SIG-M5 (cell line): Measurements from ENCODE around the gene C1orf174.

Experiments used
- DNase-seq: peaks from one replicate; lab custom pipeline; 2025; lab: John Stamatoyannopoulos, UW

Gene C1orf174

DNA sequence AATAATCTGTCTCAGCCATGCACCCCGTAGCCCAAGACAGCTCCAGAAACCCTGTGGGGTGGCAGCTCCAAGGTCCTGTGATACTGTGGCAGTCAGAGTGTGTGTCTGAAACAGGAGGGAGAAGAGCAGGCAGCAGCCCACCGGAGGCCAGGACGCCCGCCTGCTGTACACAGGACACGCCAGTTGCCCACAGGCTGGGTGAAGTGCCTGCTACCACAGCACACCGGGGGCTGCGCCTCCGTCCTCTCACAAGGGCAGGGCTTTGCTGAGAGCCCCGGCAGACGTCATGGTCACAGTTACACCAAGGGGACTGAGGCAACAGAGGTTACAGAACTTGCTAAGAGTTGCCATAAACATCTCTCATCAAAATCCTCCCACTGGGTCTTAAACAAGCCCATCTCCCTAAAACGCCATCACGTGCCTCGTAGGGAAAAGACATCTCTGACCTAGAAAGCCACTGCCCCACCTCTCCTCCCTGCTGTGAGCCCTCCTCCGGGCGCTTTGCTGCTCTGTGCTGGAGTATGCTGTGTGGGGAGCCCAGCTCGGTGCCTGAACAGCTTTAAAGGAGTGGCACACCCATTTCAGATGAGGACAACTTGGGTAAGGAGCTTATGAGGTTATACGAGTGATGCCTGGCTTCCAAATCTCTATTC is 5.3 kb downstream of the C1orf174 start:
- DNase-seq, result no peak

DNA sequence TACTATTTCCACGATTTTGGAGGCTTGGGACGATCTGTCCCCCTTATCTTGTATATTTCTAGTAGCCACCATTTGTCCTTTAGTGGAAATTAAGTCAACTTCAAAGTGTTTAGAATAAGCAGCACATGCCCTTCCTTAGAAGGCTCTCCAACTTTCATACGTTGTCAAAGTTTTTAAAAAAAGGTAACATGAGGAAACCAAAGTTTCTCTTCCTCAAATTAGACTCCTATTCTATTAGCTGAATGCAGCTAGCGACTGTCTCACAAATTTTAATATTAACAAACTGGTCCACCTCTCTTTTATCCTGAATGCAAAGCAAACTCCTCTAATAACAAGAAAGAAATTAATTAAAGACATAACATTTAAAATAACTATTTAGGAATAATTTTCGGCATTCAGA is 6.9 kb downstream of the C1orf174 start:
- no peak for DNase-seq

DNA sequence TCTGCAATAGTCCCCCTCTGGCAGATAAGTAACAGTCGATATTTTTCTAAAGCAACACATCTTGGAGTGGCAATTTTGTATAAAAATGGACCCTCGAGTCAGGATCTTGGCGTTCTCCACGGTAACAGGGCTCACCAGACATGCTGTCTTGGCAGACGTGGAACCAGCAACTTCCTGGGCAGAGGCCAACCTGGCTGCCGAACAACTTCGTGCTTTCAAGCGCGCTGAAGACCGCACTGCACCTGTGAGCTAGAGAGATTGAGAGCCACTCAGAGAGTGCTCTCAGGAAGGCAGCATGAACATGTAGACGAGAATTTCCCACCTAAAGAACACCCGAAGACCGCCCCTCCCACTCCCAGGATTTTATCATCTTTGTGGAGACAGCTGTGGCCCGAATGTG is 7.3 kb downstream of the C1orf174 start:
- DNase-seq, result no peak

DNA sequence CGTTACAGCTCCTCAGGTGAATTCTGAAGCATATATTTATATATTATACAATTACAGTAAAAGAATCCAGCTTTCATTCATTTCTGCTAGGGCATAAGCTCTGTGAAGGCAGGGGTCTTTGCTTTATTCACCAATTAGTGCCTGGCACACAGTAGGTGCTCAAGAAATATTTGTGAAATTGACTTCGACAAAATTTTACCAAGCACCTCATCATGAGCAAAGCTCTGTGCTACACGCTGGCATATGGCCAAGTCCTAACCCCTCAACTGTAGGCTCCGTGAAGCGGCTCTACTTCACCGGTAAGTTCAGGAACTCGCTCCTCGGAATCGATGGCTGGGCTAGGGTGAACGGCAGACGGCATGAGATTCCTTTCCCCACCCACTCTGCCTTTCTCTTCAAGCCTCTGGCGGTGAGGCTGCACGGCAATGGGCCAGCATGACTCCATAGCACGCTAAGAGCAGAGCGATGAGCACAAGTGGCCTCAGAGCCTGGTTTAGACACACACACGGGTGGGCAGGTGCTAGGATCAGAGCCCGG is 8.7 kb downstream of the C1orf174 start:
- no peak for DNase-seq

DNA sequence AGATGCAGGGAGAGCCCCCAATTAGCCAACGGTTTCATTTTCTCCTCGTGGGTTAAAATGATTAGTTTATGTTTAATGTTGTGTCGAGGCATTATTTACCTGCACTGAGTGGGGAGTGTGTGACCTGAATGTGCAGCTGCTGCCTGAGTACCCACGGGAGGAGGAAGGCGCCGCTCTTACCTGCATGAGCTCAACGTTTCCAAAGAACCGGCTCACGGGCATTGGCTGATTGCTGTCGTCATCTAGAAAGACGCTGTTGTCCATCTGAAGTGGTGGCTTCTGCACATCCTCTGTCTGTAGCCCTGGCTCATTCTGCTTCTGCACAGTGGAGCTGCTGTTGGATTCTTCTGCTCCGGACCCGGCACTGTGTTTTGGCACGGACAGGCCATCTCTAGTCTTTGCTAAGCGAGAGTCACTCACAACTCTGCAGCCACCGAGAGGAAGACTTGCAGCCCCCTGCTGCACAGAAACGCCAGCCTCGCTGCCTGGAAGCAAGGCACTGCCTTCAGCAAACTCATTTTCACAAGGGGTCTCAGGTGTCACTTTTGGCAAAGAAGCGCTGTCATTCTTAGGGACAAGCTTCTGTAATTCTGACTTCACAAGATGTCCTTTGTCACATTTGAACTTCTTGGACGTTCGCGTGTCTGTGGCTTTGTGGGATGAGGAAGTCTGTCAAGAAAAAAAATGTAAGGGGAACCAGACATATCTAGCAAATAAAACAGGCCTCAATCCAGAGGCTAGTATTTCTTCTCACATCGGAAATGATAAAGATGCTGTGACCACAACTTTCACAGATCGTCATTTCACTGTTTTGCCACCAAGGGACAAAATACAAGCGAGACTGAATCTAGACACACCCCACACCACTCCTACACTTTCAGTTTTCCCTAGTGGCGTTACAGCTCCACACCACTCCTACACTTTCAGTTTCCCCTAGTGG is 9.4 kb downstream of the C1orf174 start:
- no peak for DNase-seq

DNA sequence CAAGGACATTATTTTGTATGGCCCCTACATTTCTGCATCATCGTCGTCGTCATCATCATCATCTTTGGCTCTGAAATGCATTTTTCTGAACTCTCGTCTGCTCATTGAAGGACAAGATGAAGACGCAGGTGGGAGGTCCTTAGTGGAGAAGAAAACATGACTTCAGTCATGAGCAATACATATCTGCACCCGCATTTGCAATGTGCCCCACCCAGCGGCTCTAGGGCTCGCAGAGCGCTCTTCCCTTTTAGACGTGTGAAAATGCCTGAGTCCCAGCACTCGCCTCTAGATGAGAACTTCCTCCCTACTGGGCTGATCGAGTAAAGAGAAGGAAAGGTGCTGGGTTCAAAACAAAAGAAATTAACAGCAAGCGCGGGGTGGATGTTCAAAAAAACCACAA is 10.1 kb downstream of the C1orf174 start:
- no peak for DNase-seq

DNA sequence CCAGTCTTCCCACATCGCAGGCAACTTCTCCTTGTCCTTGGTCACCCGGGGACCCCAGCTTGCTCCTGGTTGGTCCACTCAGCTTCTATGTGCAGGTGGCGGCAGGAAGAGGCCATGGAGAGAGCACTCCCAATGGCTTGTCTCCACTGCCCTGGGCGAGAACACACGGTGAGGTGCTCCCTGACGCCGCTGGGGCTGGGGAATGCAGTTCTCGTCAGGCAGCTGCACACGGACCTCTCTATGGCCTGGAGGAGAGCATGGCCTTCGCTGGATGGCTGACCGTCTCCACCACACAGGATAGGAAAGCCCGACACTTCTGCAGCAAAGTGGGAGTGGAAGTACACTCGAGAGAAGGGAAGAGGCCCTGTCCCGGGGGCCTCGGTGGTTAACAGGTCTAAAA is 11.8 kb downstream of the C1orf174 start:
- DNase-seq, result no peak

DNA sequence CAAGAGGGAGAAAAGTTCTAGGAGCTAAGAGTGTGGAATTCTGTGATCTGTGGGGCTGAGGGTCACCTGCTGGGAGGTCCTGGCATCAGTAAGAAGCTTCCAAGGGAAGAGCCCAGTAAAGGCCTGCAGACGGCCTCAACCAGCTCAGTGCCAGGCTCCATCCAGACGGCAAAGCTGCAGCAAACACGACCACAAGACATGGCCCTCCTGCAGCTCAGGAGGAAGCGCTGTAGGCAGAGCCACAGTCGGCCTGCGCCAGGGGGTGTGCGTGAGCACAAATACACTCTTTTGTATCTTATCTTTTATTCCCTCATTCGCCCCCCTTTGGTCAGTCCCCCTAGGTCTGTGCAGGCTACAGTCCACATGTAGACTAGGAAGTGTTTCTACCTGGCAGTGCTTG is 13.4 kb downstream of the C1orf174 start:
- no peak for DNase-seq

DNA sequence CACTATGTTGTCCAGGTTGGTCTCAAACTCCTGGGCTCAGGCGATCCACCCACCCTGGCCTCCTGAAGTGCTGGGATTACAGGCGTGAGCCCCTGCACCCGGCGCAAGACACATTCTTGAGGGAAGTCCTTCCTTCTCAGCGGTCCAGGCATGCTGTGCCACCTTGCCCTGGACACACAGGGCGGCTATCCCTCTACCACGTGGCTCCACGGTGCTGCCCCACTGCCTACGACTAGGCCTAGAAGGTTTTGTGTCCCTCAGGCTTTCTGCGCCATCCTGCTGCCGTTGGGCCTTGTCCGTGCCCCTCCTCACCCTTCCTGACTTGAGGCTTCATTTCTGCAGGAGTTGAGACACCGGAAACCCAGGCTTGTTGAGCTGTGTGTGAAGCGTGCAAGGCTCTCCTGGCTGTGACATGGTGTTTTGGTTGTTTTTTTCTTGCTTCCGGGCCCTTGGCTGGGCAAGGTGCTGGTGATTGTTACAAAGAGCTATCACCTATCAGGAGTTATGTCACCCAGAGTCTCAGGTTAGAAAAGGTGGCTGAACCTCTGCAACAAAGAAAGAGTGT is 13.9 kb downstream of the C1orf174 start:
- no peak for DNase-seq

DNA sequence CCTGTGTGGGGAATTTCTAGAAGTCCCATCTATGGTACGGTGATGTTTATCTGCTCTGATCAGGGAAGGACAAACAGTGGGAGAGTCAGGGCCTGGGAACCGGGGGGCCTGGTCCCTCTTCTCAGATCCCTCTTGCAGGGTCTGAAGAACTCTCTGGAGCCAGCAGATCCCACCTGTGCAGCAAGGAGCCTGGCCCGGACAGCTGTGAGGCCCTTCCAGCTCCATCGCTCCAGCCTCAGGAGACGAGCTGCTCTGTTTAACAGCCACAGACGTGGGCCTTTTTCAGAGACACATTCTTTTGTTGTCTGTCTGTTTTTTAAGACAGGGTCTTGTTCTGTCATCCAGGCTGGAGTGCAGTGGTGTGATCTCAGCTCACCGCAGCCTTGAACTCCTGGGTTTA is 14.5 kb downstream of the C1orf174 start:
- no peak for DNase-seq

DNA sequence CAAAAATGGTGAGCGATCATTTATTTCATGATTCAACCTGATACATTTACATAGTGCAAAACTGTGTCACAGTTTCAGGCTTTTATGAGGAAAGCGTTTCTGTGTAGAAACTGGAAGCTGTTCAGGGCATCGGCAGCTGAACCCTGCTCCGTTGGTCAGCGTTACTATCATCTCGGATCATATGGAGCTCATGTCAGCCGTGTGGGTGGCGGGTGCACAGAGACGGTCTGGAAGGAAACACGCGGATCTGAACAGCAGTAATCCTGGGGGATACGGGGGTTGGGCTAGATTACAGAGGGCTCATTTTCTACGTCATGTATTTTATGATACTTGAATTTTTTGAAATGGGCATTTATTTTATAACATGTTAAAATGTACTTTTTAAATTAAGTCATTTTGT is 15.1 kb downstream of the C1orf174 start:
- DNase-seq, result no peak

DNA sequence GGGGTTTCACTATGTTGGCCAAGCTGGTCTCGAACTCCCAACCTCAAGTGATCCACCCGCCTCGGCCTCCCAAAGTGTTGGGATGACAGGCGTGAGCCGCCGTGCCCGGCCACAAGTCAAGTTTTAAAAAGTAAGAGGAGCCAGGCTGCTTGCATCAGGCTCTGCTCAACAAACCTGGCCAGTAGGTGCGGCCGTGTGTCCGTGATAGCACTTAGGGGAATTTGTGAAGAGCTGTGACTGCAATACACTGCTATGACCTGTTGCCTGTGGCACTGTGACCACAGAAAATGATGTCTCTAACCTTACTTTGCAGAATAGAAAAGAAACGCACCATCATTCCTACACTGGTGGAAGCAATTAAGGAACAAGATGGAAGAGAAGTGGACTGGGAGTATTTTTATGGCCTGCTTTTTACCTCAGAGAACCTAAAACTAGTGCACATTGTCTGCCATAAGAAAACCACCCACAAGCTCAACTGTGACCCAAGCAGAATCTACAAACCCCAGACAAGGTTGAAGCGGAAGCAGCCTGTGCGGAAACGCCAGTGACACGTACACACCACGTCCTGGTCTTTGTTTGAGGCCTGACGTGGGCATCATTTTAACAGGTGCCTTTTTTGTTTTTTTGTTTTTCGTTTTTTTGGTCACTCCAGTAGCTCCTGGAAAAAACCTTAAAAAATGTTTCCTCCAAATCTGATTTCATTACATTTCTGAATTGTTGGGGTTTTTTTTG is 16.7 kb downstream of the C1orf174 start:
- DNase-seq, result no peak

DNA sequence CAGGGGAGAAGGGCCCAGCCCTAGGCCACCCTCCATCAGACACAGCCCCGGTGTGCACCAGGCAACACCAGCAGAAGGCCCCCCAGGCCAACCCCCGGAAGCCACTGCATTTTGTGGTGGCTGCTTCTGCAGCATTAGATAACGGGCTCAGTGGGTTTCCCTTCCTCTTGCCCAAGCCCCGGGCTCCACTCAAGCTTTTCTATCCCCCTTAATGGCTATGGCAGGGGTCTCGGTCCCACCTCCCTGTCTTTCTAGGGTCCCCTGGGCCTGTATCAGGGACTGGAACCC is 18.9 kb downstream of the C1orf174 start:
- DNase-seq, result no peak

DNA sequence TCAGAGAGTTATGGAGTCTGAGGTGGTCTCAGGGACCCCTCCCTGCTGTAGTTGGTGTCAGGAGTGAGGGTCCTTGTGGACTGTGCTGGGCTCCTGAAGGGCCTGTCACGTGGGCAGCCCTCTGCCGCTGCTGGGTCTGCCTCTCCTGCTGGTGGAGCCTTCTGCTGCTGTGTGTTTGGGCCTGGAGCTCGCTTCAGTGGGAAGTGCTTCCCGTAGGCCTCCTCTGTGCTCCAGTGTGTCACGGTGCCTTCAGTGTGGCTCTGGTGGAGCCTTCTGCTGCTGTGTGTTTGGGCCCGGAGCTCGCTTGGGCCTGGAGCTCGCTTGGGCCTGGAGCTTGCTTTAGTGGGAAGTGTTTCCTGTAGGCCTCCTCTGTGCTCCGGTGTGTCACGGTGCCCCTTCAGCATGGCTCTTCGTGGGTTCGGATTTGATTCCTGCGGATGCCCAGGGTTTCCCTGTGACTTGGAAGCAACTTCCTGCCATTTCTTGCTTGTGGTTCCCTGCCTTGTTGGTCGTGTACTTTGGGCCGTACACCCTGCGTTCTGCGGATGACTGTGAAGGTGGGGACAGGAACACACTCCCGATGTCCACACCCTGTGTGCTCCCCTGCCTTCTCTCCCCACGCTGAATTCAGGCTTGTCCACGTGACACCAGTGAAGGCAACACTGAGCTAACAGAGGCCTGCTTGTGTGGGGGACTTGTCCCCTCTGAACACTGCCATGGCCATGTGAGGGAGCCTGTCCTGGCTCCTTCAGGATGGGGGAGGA is 19.5 kb downstream of the C1orf174 start:
- no peak for DNase-seq

DNA sequence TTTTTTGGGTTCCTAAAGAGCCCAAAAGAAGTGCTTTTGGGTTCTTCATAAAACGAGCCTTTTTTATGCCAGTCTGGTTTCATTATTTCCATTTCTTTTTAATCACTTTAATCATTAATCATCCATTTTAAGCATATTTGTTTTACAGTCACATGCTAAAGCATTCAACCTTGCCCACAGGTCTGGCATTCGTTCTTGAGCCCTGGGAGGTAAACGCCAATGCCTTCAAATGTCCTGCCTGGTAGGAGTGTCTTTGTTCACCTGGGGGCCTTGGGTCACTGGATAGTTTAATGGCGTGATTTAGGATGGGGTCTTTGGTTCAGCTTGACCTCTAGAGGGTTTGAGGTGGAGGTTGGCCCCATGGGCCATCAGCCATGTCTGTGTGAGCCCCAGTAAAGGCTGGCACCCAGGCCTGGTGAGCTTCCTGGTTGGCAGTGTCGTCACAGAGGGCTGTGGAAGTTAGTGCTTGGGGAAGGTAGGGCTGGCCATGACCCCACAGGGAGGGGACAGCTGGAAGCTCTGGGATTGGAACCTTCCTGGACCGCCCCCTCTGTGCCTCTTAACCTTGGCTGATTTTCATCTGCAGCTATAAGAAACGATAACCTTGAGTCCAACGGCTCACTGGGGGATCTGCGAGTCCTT is 20.2 kb downstream of the C1orf174 start:
- DNase-seq, result no peak

DNA sequence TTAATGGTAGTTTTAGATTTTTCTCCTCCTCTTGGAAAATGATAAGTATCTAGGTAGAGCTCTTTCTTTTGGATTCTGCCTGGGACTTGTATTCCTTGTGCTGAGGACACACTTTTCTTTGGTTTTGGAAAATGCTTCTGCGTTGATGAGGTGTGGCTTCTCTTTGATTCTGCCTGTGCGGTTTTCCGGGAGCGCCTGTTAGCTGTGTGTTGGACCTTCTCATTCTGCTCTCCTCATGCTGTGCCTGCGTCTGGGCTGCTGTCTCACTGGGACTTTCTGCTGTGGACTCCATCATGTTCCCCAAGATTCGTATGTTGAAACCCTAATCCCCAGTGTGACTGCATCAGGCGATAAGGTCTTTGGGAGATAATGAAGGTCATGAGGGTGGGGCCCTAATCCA is 21.0 kb downstream of the C1orf174 start:
- DNase-seq, result no peak

DNA sequence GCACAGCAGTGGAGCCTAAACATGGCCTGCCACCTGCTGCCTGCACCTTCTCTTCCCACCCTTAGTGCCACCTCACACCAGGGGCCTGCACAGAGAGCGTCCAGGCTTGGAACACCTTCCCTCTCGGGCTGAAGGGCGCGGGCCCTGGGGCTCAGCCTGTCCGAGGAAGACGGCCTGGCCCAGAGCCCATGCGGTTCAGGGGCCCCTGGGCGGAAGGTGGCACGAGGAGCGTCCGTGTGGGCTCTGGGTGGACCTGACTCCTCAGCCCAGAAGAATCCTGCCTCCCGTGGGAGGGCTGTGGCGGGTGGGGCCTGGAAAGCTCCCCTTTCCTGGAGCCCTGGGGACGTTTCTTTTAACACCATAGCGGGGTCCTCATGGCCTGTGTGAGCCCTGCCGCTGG is 23.4 kb downstream of the C1orf174 start:
- DNase-seq, result no peak

DNA sequence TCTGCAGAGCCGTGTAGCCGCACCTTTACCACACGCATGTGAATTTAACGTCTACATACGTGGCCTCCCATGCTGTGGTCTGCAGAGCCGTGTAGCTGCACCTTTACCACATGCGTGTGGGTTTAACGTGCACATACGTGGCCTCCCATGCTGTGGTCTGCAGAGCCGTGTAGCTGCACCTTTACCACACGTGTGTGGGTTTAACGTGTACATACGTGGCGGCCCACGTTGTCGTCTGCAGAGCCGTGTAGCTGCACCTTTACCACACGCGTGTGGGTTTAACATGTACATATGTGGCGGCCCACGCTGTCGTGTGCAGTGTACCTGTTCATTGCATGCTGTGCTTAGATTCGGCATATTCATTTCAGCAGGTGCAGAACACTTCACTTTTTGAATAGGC is 25.3 kb downstream of the C1orf174 start:
- no peak for DNase-seq

DNA sequence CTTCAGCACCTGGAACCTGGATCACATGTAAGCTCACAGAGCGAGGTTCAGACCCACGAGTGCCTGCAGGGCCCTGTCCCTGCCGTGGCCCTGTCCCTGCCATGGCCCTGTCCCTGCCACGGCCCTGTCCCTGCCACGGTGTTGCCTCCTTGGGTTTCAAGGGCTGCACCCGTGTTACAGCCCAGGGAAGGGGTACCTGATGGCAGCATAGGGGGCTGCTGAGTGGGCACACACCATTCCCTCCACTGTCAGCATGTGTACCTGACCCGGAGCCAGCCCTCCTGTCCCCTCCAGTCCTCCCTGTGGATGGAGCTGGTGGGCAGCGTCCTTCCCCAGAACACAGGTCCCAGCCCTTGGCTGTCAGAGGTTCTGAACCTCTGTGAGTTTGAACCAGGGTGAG is 27.5 kb downstream of the C1orf174 start:
- DNase-seq, result no peak

DNA sequence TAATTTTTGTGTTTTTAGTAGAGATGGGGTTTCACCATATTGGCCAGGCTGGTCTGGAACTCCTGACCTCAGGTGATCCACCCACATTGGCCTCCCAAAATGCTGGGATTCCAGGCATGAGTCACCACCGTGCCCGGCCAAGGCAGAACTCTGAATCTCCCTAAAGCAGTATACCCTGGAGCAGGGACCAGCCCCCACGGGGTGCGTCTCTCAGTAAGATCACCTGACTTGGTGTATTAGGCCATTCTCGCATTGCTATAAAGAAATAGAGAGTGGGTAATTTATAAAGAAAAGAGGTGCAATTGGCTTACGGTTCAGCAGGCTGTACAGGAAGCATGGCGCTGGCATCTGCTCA is 28.6 kb downstream of the C1orf174 start:
- DNase-seq, result no peak

DNA sequence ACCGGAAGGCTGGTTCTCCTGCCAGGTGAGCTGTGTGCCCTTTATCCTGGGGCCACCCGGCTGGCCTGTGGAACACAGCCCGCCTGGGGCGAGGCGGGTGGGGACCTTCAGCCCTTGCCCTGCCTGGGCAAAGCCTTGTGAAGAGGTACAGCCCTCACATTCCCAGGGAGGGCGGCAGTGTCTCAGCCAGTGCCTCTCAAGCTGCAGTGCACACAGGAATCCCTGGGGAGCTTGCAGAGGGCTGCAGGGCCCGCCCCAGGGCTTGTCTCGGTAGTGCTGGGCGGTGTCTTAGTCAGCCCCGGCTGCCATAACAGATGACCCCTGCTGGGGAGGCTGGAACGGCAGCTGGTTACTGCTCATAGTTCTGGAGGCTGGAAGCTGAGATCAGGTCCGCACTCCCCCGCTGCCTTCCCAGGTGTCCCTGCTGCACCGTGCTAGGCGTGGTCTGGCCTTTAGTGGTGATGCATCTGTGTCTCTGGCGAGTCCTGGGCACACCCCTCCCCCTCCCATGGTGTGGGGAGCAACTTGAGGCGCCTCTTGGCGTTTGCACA is 30.2 kb downstream of the C1orf174 start:
- no peak for DNase-seq
